Measurements from ENCODE around the gene NELL2.

DNA sequence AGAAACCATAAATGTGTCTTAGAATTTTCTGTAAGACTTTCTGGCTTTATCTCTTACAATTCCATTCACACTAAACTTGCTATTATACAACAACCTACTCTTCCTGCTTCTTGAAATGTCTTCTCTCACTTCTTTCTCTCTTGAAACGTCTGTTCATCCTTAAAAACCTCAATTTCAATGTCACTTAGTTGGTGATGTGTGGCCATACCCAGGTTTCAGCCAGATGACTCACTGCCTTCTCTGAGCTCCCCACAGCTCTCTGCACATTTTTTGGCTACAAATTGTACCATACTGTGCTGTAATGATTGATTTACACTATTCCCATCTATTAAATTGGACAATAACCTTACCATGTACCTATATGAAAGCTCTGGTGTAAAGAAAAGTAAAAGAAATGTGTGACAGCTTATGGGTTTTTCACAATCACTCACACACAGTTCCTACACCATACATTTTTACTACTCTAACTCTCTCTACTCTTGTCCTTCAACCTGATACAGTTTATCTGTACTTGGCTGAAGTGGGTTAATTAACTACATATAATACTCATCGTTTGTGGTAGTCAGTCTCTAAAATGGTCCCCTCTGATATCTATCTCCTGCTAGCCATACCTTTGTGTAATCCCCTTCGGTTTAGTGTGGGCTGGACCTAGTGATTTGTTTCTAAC is 222.1 kb downstream of the NELL2 start:
- TF ChIP-seq, protein P1, sequence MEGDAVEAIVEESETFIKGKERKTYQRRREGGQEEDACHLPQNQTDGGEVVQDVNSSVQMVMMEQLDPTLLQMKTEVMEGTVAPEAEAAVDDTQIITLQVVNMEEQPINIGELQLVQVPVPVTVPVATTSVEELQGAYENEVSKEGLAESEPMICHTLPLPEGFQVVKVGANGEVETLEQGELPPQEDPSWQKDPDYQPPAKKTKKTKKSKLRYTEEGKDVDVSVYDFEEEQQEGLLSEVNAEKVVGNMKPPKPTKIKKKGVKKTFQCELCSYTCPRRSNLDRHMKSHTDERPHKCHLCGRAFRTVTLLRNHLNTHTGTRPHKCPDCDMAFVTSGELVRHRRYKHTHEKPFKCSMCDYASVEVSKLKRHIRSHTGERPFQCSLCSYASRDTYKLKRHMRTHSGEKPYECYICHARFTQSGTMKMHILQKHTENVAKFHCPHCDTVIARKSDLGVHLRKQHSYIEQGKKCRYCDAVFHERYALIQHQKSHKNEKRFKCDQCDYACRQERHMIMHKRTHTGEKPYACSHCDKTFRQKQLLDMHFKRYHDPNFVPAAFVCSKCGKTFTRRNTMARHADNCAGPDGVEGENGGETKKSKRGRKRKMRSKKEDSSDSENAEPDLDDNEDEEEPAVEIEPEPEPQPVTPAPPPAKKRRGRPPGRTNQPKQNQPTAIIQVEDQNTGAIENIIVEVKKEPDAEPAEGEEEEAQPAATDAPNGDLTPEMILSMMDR (conservative IDR thresholded peaks at IDR 0.05): no peak
- TF ChIP-seq ZFX (IDR thresholded peaks at IDR 0.05): no peak
